HEK293T (cell line): Measurements from ENCODE around the gene CALHM6.

Experiments
- CTCF ChIA-PET: fragments of 350-600 bp; formaldehyde crosslinking; extraction: SDS; loops from one replicate; lab custom pipeline; 2021; ENCODE audit warnings: antibody characterized with exemption, inconsistent platforms; lab: Yijun Ruan, JAX
- POLR2A ChIA-PET: fragments of 350-600 bp; formaldehyde crosslinking; extraction: SDS; loops from one replicate; lab custom pipeline; 2020; ENCODE audit warnings: antibody characterized with exemption, inconsistent platforms; lab: Yijun Ruan, JAX
- DNase-seq: peaks from one replicate; pipeline ENCODE4 v3.0.0; 2012; ENCODE audit warnings: mixed read lengths; ENCODE audit errors: extremely low spot score
- ARNT ChIP-seq: fragments of 450-650 bp; IDR thresholded peaks from 2 replicates; pipeline ENCODE4 v1.6.1; 2017; ENCODE audit warnings: mild to moderate bottlenecking
- BHLHE40 ChIP-seq: fragments of 450-650 bp; IDR thresholded peaks from 2 replicates; pipeline ENCODE4 v1.6.1; 2016; ENCODE audit warnings: mild to moderate bottlenecking, moderate library complexity, borderline replicate concordance
- CTBP1 ChIP-seq: fragments of 450-650 bp; IDR thresholded peaks from 2 replicates; pipeline ENCODE4 v1.6.1; 2016; ENCODE audit warnings: borderline replicate concordance
- ELF4 ChIP-seq: fragments of 450-650 bp; IDR thresholded peaks from 2 replicates; pipeline ENCODE4 v1.6.1; 2017; ENCODE audit warnings: antibody characterized with exemption
- FOXA1 ChIP-seq: fragments of 450-650 bp; IDR thresholded peaks from 2 replicates; pipeline ENCODE4 v1.6.1; 2016; ENCODE audit warnings: mild to moderate bottlenecking
- FOXK2 ChIP-seq: fragments of 450-650 bp; IDR thresholded peaks from 2 replicates; pipeline ENCODE4 v1.6.1; 2016; ENCODE audit warnings: mild to moderate bottlenecking
- FOXM1 ChIP-seq: fragments of 450-650 bp; IDR thresholded peaks from 2 replicates; pipeline ENCODE4 v1.6.1; 2017; ENCODE audit warnings: mild to moderate bottlenecking, borderline replicate concordance
- HDGF ChIP-seq: fragments of 450-650 bp; IDR thresholded peaks from 2 replicates; pipeline ENCODE4 v1.6.1; 2017; ENCODE audit warnings: antibody characterized with exemption, borderline replicate concordance
- L3MBTL2 ChIP-seq: fragments of 450-650 bp; conservative IDR thresholded peaks from 2 replicates; pipeline ENCODE4 v1.6.1; 2016; ENCODE audit warnings: mild to moderate bottlenecking
- LEF1 ChIP-seq: fragments of 450-650 bp; IDR thresholded peaks from 2 replicates; pipeline ENCODE4 v1.6.1; 2017; ENCODE audit warnings: mild to moderate bottlenecking, borderline replicate concordance
- NFRKB ChIP-seq: fragments of 450-650 bp; IDR thresholded peaks from 2 replicates; pipeline ENCODE4 v1.6.1; 2016; ENCODE audit warnings: mild to moderate bottlenecking, moderate library complexity
- PKNOX1 ChIP-seq: fragments of 450-650 bp; IDR thresholded peaks from 2 replicates; pipeline ENCODE4 v1.6.1; 2016
- SP1 ChIP-seq: fragments of 450-650 bp; IDR thresholded peaks from 2 replicates; pipeline ENCODE4 v1.6.1; 2017
- SUZ12 ChIP-seq: fragments of 450-650 bp; IDR thresholded peaks from 2 replicates; pipeline ENCODE4 v1.6.1; 2016; ENCODE audit warnings: mild to moderate bottlenecking
- TARDBP ChIP-seq: fragments of 450-650 bp; IDR thresholded peaks from 2 replicates; pipeline ENCODE4 v1.6.1; 2016
- ZNF384 ChIP-seq: fragments of 450-650 bp; IDR thresholded peaks from 2 replicates; pipeline ENCODE4 v1.6.1; 2016

Gene CALHM6

GRCh38 chr6:116431964-116432595 is 29.1 kb upstream of the CALHM6 start:
- POLR2A ChIA-PET: no interaction called here
- DNase-seq: no peak
- TF ChIP-seq ELF4 (no peak), PKNOX1 (no peak), BHLHE40 (no peak), TARDBP (no peak), CTBP1 (no peak), ZNF384 (no peak), FOXA1 (no peak), FOXK2 (no peak), SP1 (no peak), NFRKB (no peak)
- CTCF ChIA-PET: interaction anchor here (0.7 to 0.9 kb wide), 2 partner anchors 90 to 836 kb away, joined by 3 to 4 read pairs; no protein-coding TSS in a partner anchor

- TF ChIP-seq NFRKB (no peak), L3MBTL2 (no peak), FOXK2 (no peak), ARNT (no peak), BHLHE40 (no peak), PKNOX1 (no peak), HDGF (no peak), LEF1 (no peak), TARDBP (no peak), ZNF384 (no peak), FOXA1 (no peak), FOXM1 (no peak), SP1 (no peak), CTBP1 (no peak)
- no peak for DNase-seq
- ChIA-PET POLR2A (no interaction called here), CTCF (no interaction called here)
These were observed 27.9 kb upstream of the CALHM6 start for GRCh38 chr6:116433206-116433712.

GRCh38 chr6:116434056-116434725 is 27.0 kb upstream of the CALHM6 start:
- POLR2A ChIA-PET: interaction anchor here (0.5 kb wide), 1 partner anchor 154 kb away, joined by 3 read pairs; the partner anchor contains the start of gene TSPYL1
- CTCF ChIA-PET: no interaction called here
- no peak for TF ChIP-seq ZNF384
- TF ChIP-seq NFRKB: no peak
- TF ChIP-seq ELF4: no peak
- no peak for TF ChIP-seq HDGF
- TF ChIP-seq SP1: no peak
- TF ChIP-seq ARNT: no peak
- no peak for TF ChIP-seq BHLHE40
- no peak for TF ChIP-seq LEF1
- TF ChIP-seq TARDBP: no peak
- no peak for TF ChIP-seq PKNOX1
- TF ChIP-seq SUZ12: no peak
- TF ChIP-seq FOXA1: no peak
- TF ChIP-seq L3MBTL2: no peak
- TF ChIP-seq FOXM1: no peak
- DNase-seq: no peak

GRCh38 chr6:116436586-116436985 is 24.6 kb upstream of the CALHM6 start:
- DNase-seq: no peak
- ChIA-PET POLR2A (no interaction called here), CTCF (no interaction called here)
- TF ChIP-seq SUZ12: no peak
- TF ChIP-seq LEF1: no peak
- no peak for TF ChIP-seq NFRKB
- TF ChIP-seq CTBP1: no peak
- TF ChIP-seq PKNOX1: no peak
- TF ChIP-seq BHLHE40: no peak
- no peak for TF ChIP-seq L3MBTL2
- TF ChIP-seq FOXA1: no peak
- no peak for TF ChIP-seq SP1
- no peak for TF ChIP-seq ZNF384
- no peak for TF ChIP-seq HDGF
- no peak for TF ChIP-seq ELF4
- TF ChIP-seq ARNT: no peak

GRCh38 chr6:116437656-116438055 is 23.5 kb upstream of the CALHM6 start:
- TF ChIP-seq SUZ12 (no peak), LEF1 (no peak), NFRKB (no peak), FOXM1 (no peak), HDGF (no peak), SP1 (no peak), FOXA1 (no peak), ZNF384 (no peak), ELF4 (no peak), TARDBP (no peak), FOXK2 (no peak), ARNT (no peak), PKNOX1 (no peak)

More at GRCh38 chr6:116437656-116438055, 23.5 kb upstream of the CALHM6 start:
- CTCF ChIA-PET: no interaction called here
- POLR2A ChIA-PET: no interaction called here
- no peak for DNase-seq
